MM.1S (cell line): ENCODE results near the gene IFNGR2.

ENCODE experiments used
- DNase-seq: peaks from one replicate; pipeline ENCODE4 v3.0.0-alpha.2; 2015
- H2AFZ ChIP-seq: fragments of 300-600 bp; sonication (generic); 2 replicates; pipeline ENCODE4 v1.6.0; 2016; ENCODE audit warnings: antibody characterized with exemption, low read length
- H3F3A ChIP-seq: fragments of 300-600 bp; sonication (generic); 2 replicates; pipeline ENCODE4 v1.6.1; 2016; ENCODE audit warnings: mild to moderate bottlenecking, antibody characterized with exemption, low read length, moderate library complexity, mixed read lengths; ENCODE audit not compliant: insufficient read depth
- H3K27ac ChIP-seq: fragments of 300-600 bp; sonication (generic); 2 replicates; pipeline ENCODE4 v1.5.1; 2016; ENCODE audit warnings: mild to moderate bottlenecking, low read length
- H3K27me3 ChIP-seq: fragments of 300-600 bp; sonication (generic); replicated peaks from 2 replicates; pipeline ENCODE4 v1.6.0; 2016; ENCODE audit warnings: low read length; ENCODE audit not compliant: insufficient read depth
- H3K36me3 ChIP-seq: fragments of 300-600 bp; sonication (generic); replicated peaks from 2 replicates; pipeline ENCODE4 v1.6.1; 2016; ENCODE audit warnings: mild to moderate bottlenecking, low read length, mixed read lengths; ENCODE audit not compliant: insufficient read depth
- H3K4me1 ChIP-seq: fragments of 300-600 bp; sonication (generic); 2 replicates; pipeline ENCODE4 v1.6.1; 2016; ENCODE audit warnings: low read length, mixed read lengths
- H3K4me2 ChIP-seq: fragments of 300-600 bp; sonication (generic); 2 replicates; pipeline ENCODE4 v1.6.0; 2016; ENCODE audit warnings: low read depth, low read length
- H3K4me3 ChIP-seq: fragments of 300-600 bp; sonication (generic); 2 replicates; pipeline ENCODE4 v1.5.1; 2016; ENCODE audit warnings: low read length, mixed read lengths
- H3K79me2 ChIP-seq: fragments of 300-600 bp; sonication (generic); 2 replicates; pipeline ENCODE4 v1.6.1; 2016; ENCODE audit warnings: mixed run types, low read length, mixed read lengths
- H3K9ac ChIP-seq: fragments of 300-600 bp; sonication (generic); 2 replicates; pipeline ENCODE4 v1.6.1; 2016; ENCODE audit warnings: low read length, mixed read lengths
- H3K9me2 ChIP-seq: fragments of 300-600 bp; sonication (generic); replicated peaks from 2 replicates; pipeline ENCODE4 v1.6.1; 2016; ENCODE audit warnings: mild to moderate bottlenecking, low read length, mixed read lengths; ENCODE audit not compliant: insufficient read depth
- H3K9me3 ChIP-seq: fragments of 300-600 bp; sonication (generic); replicated peaks from 2 replicates; pipeline ENCODE4 v1.6.1; 2016; ENCODE audit warnings: mild to moderate bottlenecking, low read length, mixed read lengths; ENCODE audit not compliant: insufficient read depth
- H4K20me1 ChIP-seq: fragments of 300-600 bp; sonication (generic); 2 replicates; pipeline ENCODE4 v1.6.1; 2016; ENCODE audit warnings: mild to moderate bottlenecking, low read length, moderate library complexity, mixed read lengths; ENCODE audit not compliant: insufficient read depth
- EZH2 ChIP-seq: fragments of 300-600 bp; sonication (generic); optimal IDR thresholded peaks from 2 replicates; pipeline ENCODE3; 2017; ENCODE audit warnings: low read depth, mild to moderate bottlenecking, antibody characterized with exemption, low read length, mixed read lengths
- EZH2phosphoT487 ChIP-seq: fragments of 300-600 bp; sonication (generic); IDR thresholded peaks from 2 replicates; pipeline ENCODE4 v1.6.1; 2018; ENCODE audit warnings: antibody characterized with exemption, low read length
- TF ChIP-seq, protein P1 (sequence below): fragments of 300-600 bp; sonication (generic); IDR thresholded peaks from 2 replicates; pipeline ENCODE4 v1.5.1; 2016; ENCODE audit warnings: antibody characterized with exemption, low read length, mixed read lengths

IFNGR2 gene

DNA sequence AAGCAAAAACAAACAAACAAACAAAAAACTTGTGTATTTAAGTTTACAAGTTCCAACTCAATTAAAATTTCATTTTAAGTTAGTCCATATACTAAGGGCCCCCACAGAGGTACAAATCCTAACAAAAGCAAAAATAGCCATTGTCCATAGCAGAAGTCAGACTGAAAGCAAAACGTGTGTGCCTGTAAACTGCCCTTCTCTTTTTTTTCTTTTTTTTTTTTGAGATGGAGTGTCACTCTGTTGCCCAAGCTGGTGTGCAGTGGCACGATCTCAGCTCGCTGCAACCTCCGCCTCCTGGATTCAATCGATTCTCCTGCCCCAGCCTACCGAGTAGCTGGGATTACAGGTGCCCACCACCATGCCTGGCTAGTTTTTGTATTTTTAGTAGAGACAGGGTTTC is 11.6 kb upstream of the IFNGR2 start:
- Histone ChIP-seq H3K27ac (no peak overlapping the region), H4K20me1 (no peaks in the 10 kb centered on the region)
- TF ChIP-seq, protein P1, sequence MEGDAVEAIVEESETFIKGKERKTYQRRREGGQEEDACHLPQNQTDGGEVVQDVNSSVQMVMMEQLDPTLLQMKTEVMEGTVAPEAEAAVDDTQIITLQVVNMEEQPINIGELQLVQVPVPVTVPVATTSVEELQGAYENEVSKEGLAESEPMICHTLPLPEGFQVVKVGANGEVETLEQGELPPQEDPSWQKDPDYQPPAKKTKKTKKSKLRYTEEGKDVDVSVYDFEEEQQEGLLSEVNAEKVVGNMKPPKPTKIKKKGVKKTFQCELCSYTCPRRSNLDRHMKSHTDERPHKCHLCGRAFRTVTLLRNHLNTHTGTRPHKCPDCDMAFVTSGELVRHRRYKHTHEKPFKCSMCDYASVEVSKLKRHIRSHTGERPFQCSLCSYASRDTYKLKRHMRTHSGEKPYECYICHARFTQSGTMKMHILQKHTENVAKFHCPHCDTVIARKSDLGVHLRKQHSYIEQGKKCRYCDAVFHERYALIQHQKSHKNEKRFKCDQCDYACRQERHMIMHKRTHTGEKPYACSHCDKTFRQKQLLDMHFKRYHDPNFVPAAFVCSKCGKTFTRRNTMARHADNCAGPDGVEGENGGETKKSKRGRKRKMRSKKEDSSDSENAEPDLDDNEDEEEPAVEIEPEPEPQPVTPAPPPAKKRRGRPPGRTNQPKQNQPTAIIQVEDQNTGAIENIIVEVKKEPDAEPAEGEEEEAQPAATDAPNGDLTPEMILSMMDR: no peak
- no peak for TF ChIP-seq EZH2
- no peak for TF ChIP-seq EZH2phosphoT487

GRCh38 chr21:33392284-33392985 is 10.8 kb upstream of the IFNGR2 start:
- Histone ChIP-seq H3K9me2 (no peaks in the 10 kb centered on the region), H3K4me1 (peaks cover 7% of the 10 kb centered on the region), H3K36me3 (no peaks in the 10 kb centered on the region), H3F3A (peaks cover 12% of the 10 kb centered on the region), H3K4me3 (no peak overlapping the region), H3K9ac (no peak overlapping the region), H2AFZ (no peak overlapping the region), H3K9me3 (no peaks in the 10 kb centered on the region), H4K20me1 (no peaks in the 10 kb centered on the region), H3K4me2 (no peak overlapping the region), H3K27me3 (no peaks in the 10 kb centered on the region), H3K79me2 (no peaks in the 10 kb centered on the region), H3K27ac (no peak overlapping the region)
- TF ChIP-seq EZH2 (no peak), EZH2phosphoT487 (no peak)
- TF ChIP-seq, protein P1: no peak
- no peak for DNase-seq

More for the DNA sequence above, 11.6 kb upstream of the IFNGR2 start:
- Histone ChIP-seq H3K9me3 (no peaks in the 10 kb centered on the region), H3K9me2 (no peaks in the 10 kb centered on the region), H3K4me1 (peaks cover 7% of the 10 kb centered on the region), H3K9ac (no peak overlapping the region), H3K4me3 (no peak overlapping the region), H3K27me3 (no peaks in the 10 kb centered on the region), H3F3A (peaks cover 12% of the 10 kb centered on the region), H3K36me3 (no peaks in the 10 kb centered on the region), H3K4me2 (no peak overlapping the region), H3K79me2 (no peaks in the 10 kb centered on the region), H2AFZ (no peak overlapping the region)
- no peak for DNase-seq

- no peaks in the 10 kb centered on the region for H3K79me2 ChIP-seq
- H3K9me3 ChIP-seq: no peaks in the 10 kb centered on the region
- no peaks in the 10 kb centered on the region for H3K9me2 ChIP-seq
- H3K4me2 ChIP-seq: no peak overlapping the region
- H2AFZ ChIP-seq: no peak overlapping the region
- no peak overlapping the region for H3K27ac ChIP-seq
- no peak overlapping the region for H3K9ac ChIP-seq
- no peak overlapping the region for H3K4me3 ChIP-seq
- H4K20me1 ChIP-seq: no peaks in the 10 kb centered on the region
- H3F3A ChIP-seq: peaks cover 12% of the 10 kb centered on the region
- no peaks in the 10 kb centered on the region for H3K36me3 ChIP-seq
- H3K4me1 ChIP-seq: peaks cover 7% of the 10 kb centered on the region
- no peak for TF ChIP-seq EZH2
- TF ChIP-seq, protein P1: no peak
- H3K27me3 ChIP-seq: no peaks in the 10 kb centered on the region
- no peak for DNase-seq
These were observed 9.9 kb upstream of the IFNGR2 start for GRCh38 chr21:33393348-33393747.
